HUES48 (cell line): ENCODE measurements around the gene EVC2.

Source experiments
- H3K27ac ChIP-seq: one replicate; pipeline ENCODE4 v1.7.0; 2013; ENCODE audit warnings: low read depth, low read length, inconsistent platforms
- H3K27me3 ChIP-seq: 2 replicates; pipeline ENCODE4 v1.6.1; 2013; ENCODE audit warnings: mild to moderate bottlenecking, low read length; ENCODE audit not compliant: control insufficient read depth, insufficient read depth
- H3K36me3 ChIP-seq: 2 replicates; pipeline ENCODE4 v1.6.1; 2013; ENCODE audit warnings: low read length; ENCODE audit not compliant: control insufficient read depth, insufficient read depth
- H3K4me1 ChIP-seq: 2 replicates; pipeline ENCODE4 v1.6.1; 2013; ENCODE audit warnings: mild to moderate bottlenecking, low read length; ENCODE audit not compliant: control insufficient read depth, insufficient read depth
- H3K4me3 ChIP-seq: 2 replicates; pipeline ENCODE4 v1.5.1; 2013; ENCODE audit warnings: mild to moderate bottlenecking, low read depth, low read length
- H3K9ac ChIP-seq: 2 replicates; pipeline ENCODE4 v1.6.1; 2013; ENCODE audit warnings: mild to moderate bottlenecking, low read depth, low read length, moderate library complexity
- H3K9me3 ChIP-seq: 2 replicates; pipeline ENCODE4 v1.6.1; 2013; ENCODE audit warnings: low read length; ENCODE audit not compliant: control insufficient read depth, insufficient read depth

Gene EVC2

GRCh38 chr4:5701971-5702370, 6.4 kb downstream of the EVC2 start:
- H3K27me3 ChIP-seq = no peaks in the 10 kb centered on the region

GRCh38 chr4:5700459-5700858, 7.9 kb downstream of the EVC2 start:
- peaks cover 22% of the 10 kb centered on the region for H3K36me3 ChIP-seq
- H3K4me3 ChIP-seq = no peak overlapping the region
- H3K9me3 ChIP-seq = no peaks in the 10 kb centered on the region
- H3K27me3 ChIP-seq = no peaks in the 10 kb centered on the region
- no peak overlapping the region for H3K27ac ChIP-seq
- H3K9ac ChIP-seq = no peak overlapping the region
- H3K4me1 ChIP-seq = no peaks in the 10 kb centered on the region

More at GRCh38 chr4:5701971-5702370, 6.4 kb downstream of the EVC2 start:
- no peaks in the 10 kb centered on the region for H3K9me3 ChIP-seq
- H3K27ac ChIP-seq = no peak overlapping the region
- H3K4me3 ChIP-seq = no peak overlapping the region
- peaks cover 17% of the 10 kb centered on the region for H3K36me3 ChIP-seq
- no peaks in the 10 kb centered on the region for H3K4me1 ChIP-seq
- H3K9ac ChIP-seq = no peak overlapping the region

- Histone ChIP-seq H3K36me3 (peaks cover 32% of the 10 kb centered on the region), H3K27ac (no peak overlapping the region), H3K27me3 (no peaks in the 10 kb centered on the region), H3K9ac (no peak overlapping the region), H3K4me3 (no peak overlapping the region), H3K4me1 (no peaks in the 10 kb centered on the region), H3K9me3 (no peaks in the 10 kb centered on the region)
Measured at GRCh38 chr4:5696341-5696740, 12.0 kb downstream of the EVC2 start.

GRCh38 chr4:5693871-5694270, 14.5 kb downstream of the EVC2 start:
- Histone ChIP-seq H3K27me3 (no peaks in the 10 kb centered on the region), H3K9me3 (no peaks in the 10 kb centered on the region), H3K9ac (no peak overlapping the region), H3K27ac (no peak overlapping the region), H3K36me3 (peaks cover 56% of the 10 kb centered on the region), H3K4me1 (no peaks in the 10 kb centered on the region), H3K4me3 (no peak overlapping the region)

GRCh38 chr4:5691491-5692132, 16.7 kb downstream of the EVC2 start:
- Histone ChIP-seq H3K27ac (no peak overlapping the region), H3K27me3 (no peaks in the 10 kb centered on the region), H3K9ac (no peak overlapping the region), H3K4me1 (no peaks in the 10 kb centered on the region), H3K9me3 (no peaks in the 10 kb centered on the region), H3K4me3 (no peak overlapping the region), H3K36me3 (peaks cover 64% of the 10 kb centered on the region)

- Histone ChIP-seq H3K27ac (no peak overlapping the region), H3K4me3 (no peak overlapping the region), H3K27me3 (no peaks in the 10 kb centered on the region), H3K9ac (no peak overlapping the region), H3K4me1 (no peaks in the 10 kb centered on the region), H3K9me3 (no peaks in the 10 kb centered on the region), H3K36me3 (peaks cover 75% of the 10 kb centered on the region)
Measured at GRCh38 chr4:5689065-5689464, 19.3 kb downstream of the EVC2 start.

- no peak overlapping the region for H3K9ac ChIP-seq
- H3K27ac ChIP-seq = no peak overlapping the region
- H3K4me3 ChIP-seq = no peak overlapping the region
- H3K36me3 ChIP-seq = peaks cover 70% of the 10 kb centered on the region
- no peaks in the 10 kb centered on the region for H3K27me3 ChIP-seq
- no peaks in the 10 kb centered on the region for H3K9me3 ChIP-seq
- no peaks in the 10 kb centered on the region for H3K4me1 ChIP-seq
Measured at GRCh38 chr4:5686338-5686737, 22.0 kb downstream of the EVC2 start.

GRCh38 chr4:5685296-5685695, 23.1 kb downstream of the EVC2 start:
- no peak overlapping the region for H3K4me3 ChIP-seq
- H3K27ac ChIP-seq = no peak overlapping the region
- no peaks in the 10 kb centered on the region for H3K4me1 ChIP-seq
- no peak overlapping the region for H3K9ac ChIP-seq
- no peaks in the 10 kb centered on the region for H3K9me3 ChIP-seq
- peaks cover 71% of the 10 kb centered on the region for H3K36me3 ChIP-seq
- no peaks in the 10 kb centered on the region for H3K27me3 ChIP-seq

GRCh38 chr4:5683566-5683965, 24.8 kb downstream of the EVC2 start:
- Histone ChIP-seq H3K27ac (no peak overlapping the region), H3K4me1 (no peaks in the 10 kb centered on the region), H3K4me3 (no peak overlapping the region), H3K9ac (no peak overlapping the region), H3K9me3 (no peaks in the 10 kb centered on the region), H3K36me3 (peaks cover 57% of the 10 kb centered on the region), H3K27me3 (no peaks in the 10 kb centered on the region)

GRCh38 chr4:5678977-5679376, 29.4 kb downstream of the EVC2 start:
- no peak overlapping the region for H3K4me3 ChIP-seq
- no peak overlapping the region for H3K9ac ChIP-seq
- no peaks in the 10 kb centered on the region for H3K9me3 ChIP-seq
- peaks cover 24% of the 10 kb centered on the region for H3K36me3 ChIP-seq
- H3K4me1 ChIP-seq = no peaks in the 10 kb centered on the region
- H3K27me3 ChIP-seq = no peaks in the 10 kb centered on the region
- no peak overlapping the region for H3K27ac ChIP-seq

- H3K4me3 ChIP-seq = no peak overlapping the region
- peaks cover 15% of the 10 kb centered on the region for H3K36me3 ChIP-seq
Measured at GRCh38 chr4:5676763-5677162, 31.6 kb downstream of the EVC2 start.

More at GRCh38 chr4:5676763-5677162, 31.6 kb downstream of the EVC2 start:
- no peaks in the 10 kb centered on the region for H3K9me3 ChIP-seq
- no peak overlapping the region for H3K27ac ChIP-seq
- no peaks in the 10 kb centered on the region for H3K27me3 ChIP-seq
- H3K4me1 ChIP-seq = no peaks in the 10 kb centered on the region
- H3K9ac ChIP-seq = no peak overlapping the region
